ENCODE results near the gene TMEM132E.

The TMEM132E gene

DNA sequence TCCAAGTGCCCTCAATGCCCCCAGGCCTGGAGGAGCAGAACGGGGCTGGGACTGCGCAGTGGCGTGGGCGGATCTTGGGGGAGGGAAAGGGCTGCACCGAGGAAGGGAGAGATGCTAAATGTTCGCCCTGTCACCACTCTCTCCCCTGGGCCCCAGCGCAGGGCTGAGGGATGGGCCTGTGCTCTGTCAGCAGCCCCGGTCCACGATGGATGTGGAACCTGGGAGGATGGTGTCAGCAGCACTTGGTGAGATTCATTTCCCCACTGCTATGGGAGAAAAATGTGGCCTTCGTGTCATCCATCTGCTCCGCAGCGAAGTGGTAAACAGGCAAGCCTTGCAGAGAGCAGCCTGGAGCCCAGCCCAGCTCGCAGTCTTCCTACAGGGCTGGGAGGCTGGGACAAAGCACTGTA lies 72.0 kb downstream of the TMEM132E start:
- ChIA-PET CTCF (no interaction called here), POLR2A (no interaction called here)
- no peaks in the 10 kb centered on the region for H3K36me3 ChIP-seq (ENCODE audit: control insufficient read depth in 2 of 2, insufficient read depth in 1 of 2, low read length in 2 of 2)
- H3K9me3 ChIP-seq (ENCODE audit: control insufficient read depth, insufficient read depth, low read depth, low read length) = no peaks in the 10 kb centered on the region
- H3K27ac ChIP-seq (ENCODE audit: extremely low read depth, low read depth, low read length) = no peak overlapping the region
- H3K4me1 ChIP-seq (ENCODE audit: control insufficient read depth, insufficient read depth, low read length) = 0 out of 2 replicates have a peak, but pooled peaks cover 4% of the 10 kb centered on the region
- no peak overlapping the region for H3K4me3 ChIP-seq (ENCODE audit: low read depth, low read length)
- TF ChIP-seq, protein P1, sequence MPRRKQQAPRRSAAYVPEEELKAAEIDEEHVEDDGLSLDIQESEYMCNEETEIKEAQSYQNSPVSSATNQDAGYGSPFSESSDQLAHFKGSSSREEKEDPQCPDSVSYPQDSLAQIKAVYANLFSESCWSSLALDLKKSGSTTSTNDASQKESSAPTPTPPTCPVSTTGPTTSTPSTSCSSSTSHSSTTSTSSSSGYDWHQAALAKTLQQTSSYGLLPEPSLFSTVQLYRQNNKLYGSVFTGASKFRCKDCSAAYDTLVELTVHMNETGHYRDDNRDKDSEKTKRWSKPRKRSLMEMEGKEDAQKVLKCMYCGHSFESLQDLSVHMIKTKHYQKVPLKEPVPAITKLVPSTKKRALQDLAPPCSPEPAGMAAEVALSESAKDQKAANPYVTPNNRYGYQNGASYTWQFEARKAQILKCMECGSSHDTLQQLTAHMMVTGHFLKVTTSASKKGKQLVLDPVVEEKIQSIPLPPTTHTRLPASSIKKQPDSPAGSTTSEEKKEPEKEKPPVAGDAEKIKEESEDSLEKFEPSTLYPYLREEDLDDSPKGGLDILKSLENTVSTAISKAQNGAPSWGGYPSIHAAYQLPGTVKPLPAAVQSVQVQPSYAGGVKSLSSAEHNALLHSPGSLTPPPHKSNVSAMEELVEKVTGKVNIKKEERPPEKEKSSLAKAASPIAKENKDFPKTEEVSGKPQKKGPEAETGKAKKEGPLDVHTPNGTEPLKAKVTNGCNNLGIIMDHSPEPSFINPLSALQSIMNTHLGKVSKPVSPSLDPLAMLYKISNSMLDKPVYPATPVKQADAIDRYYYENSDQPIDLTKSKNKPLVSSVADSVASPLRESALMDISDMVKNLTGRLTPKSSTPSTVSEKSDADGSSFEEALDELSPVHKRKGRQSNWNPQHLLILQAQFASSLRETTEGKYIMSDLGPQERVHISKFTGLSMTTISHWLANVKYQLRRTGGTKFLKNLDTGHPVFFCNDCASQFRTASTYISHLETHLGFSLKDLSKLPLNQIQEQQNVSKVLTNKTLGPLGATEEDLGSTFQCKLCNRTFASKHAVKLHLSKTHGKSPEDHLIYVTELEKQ (tag by site-specific recombination; IDR thresholded peaks at IDR 0.05; ENCODE audit: borderline replicate concordance) = no peak
- no peak for TF ChIP-seq ZNF132 (tag by site-specific recombination; IDR thresholded peaks at IDR 0.05; ENCODE audit: borderline replicate concordance)
- TF ChIP-seq ZNF354C (tag by site-specific recombination; IDR thresholded peaks at IDR 0.05; ENCODE audit: borderline replicate concordance, low read depth) = no peak
- TF ChIP-seq, protein P2, sequence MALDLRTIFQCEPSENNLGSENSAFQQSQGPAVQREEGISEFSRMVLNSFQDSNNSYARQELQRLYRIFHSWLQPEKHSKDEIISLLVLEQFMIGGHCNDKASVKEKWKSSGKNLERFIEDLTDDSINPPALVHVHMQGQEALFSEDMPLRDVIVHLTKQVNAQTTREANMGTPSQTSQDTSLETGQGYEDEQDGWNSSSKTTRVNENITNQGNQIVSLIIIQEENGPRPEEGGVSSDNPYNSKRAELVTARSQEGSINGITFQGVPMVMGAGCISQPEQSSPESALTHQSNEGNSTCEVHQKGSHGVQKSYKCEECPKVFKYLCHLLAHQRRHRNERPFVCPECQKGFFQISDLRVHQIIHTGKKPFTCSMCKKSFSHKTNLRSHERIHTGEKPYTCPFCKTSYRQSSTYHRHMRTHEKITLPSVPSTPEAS (tag by site-specific recombination; IDR thresholded peaks at IDR 0.05) = no peak

DNA sequence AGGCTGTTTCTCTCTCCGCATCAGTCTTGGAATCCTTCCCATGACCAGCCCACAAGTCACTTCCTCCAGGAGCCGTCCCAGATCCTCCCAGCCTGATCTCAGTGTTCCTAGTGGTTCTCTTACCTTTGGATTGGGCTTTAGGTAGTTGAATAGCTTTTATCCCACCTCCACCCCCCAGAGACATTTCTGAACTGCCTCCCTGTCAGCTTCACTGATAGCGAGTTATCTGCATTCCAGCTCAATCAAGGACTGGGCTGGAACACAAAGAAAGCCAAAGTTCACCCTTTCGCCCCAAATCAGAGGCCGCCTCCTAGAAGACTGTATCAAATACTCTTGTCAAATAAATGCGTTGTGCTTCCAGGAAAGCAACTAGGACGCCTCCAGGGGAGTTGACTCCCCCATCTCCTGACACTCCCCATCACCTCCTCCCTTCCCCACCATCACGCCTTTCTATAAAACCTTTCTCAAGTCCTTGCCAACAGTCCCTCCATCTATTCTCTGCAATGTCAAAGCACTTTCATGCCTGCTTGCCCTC lies 72.7 kb downstream of the TMEM132E start:
- ChIA-PET CTCF (no interaction called here), POLR2A (no interaction called here)
- no peaks in the 10 kb centered on the region for H3K36me3 ChIP-seq (ENCODE audit: control insufficient read depth in 2 of 2, insufficient read depth in 1 of 2, low read length in 2 of 2)
- 0 out of 2 replicates have a peak, but pooled peaks cover 3% of the 10 kb centered on the region for H3K4me1 ChIP-seq (ENCODE audit: control insufficient read depth, insufficient read depth, low read length)
- no peaks in the 10 kb centered on the region for H3K9me3 ChIP-seq (ENCODE audit: control insufficient read depth, insufficient read depth, low read depth, low read length)
- no peak overlapping the region for H3K4me3 ChIP-seq (ENCODE audit: low read depth, low read length)
- TF ChIP-seq, protein P3, sequence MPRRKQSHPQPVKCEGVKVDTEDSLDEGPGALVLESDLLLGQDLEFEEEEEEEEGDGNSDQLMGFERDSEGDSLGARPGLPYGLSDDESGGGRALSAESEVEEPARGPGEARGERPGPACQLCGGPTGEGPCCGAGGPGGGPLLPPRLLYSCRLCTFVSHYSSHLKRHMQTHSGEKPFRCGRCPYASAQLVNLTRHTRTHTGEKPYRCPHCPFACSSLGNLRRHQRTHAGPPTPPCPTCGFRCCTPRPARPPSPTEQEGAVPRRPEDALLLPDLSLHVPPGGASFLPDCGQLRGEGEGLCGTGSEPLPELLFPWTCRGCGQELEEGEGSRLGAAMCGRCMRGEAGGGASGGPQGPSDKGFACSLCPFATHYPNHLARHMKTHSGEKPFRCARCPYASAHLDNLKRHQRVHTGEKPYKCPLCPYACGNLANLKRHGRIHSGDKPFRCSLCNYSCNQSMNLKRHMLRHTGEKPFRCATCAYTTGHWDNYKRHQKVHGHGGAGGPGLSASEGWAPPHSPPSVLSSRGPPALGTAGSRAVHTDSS (tag by site-specific recombination; IDR thresholded peaks at IDR 0.05) = no peak
- TF ChIP-seq ZNF223 (tag by site-specific recombination; IDR thresholded peaks at IDR 0.05) (no peak), ZNF510 (tag by site-specific recombination; IDR thresholded peaks at IDR 0.05; ENCODE audit: insufficient replicate concordance) (no peak), ZEB2 (tag by site-specific recombination; IDR thresholded peaks at IDR 0.05) (no peak), ZNF610 (tag by site-specific recombination; IDR thresholded peaks at IDR 0.05; ENCODE audit: borderline replicate concordance) (no peak), ZNF2 (tag by site-specific recombination; IDR thresholded peaks at IDR 0.05) (no peak), ZNF785 (tag by site-specific recombination; IDR thresholded peaks at IDR 0.05) (no peak), MYNN (tag by site-specific recombination; IDR thresholded peaks at IDR 0.05; ENCODE audit: borderline replicate concordance) (no peak), ZNF121 (tag by site-specific recombination; IDR thresholded peaks at IDR 0.05) (no peak), ZNF473 (tag by site-specific recombination; IDR thresholded peaks at IDR 0.05) (no peak), ZFP3 (tag by site-specific recombination; IDR thresholded peaks at IDR 0.05; ENCODE audit: low read depth) (no peak), KLF1 (tag by site-specific recombination; IDR thresholded peaks at IDR 0.05) (no peak), ZNF169 (tag by site-specific recombination; IDR thresholded peaks at IDR 0.05) (no peak), ZIC2 (tag by site-specific recombination; IDR thresholded peaks at IDR 0.05) (no peak)
- TF ChIP-seq, protein P2 (tag by site-specific recombination; IDR thresholded peaks at IDR 0.05) = no peak
- TF ChIP-seq, protein P4, sequence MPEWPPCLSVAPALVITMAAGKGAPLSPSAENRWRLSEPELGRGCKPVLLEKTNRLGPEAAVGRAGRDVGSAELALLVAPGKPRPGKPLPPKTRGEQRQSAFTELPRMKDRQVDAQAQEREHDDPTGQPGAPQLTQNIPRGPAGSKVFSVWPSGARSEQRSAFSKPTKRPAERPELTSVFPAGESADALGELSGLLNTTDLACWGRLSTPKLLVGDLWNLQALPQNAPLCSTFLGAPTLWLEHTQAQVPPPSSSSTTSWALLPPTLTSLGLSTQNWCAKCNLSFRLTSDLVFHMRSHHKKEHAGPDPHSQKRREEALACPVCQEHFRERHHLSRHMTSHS (tag by site-specific recombination; IDR thresholded peaks at IDR 0.05) = no peak
- TF ChIP-seq, protein P5, sequence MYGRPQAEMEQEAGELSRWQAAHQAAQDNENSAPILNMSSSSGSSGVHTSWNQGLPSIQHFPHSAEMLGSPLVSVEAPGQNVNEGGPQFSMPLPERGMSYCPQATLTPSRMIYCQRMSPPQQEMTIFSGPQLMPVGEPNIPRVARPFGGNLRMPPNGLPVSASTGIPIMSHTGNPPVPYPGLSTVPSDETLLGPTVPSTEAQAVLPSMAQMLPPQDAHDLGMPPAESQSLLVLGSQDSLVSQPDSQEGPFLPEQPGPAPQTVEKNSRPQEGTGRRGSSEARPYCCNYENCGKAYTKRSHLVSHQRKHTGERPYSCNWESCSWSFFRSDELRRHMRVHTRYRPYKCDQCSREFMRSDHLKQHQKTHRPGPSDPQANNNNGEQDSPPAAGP (tag by site-specific recombination; IDR thresholded peaks at IDR 0.05) = no peak
- TF ChIP-seq, protein P6, sequence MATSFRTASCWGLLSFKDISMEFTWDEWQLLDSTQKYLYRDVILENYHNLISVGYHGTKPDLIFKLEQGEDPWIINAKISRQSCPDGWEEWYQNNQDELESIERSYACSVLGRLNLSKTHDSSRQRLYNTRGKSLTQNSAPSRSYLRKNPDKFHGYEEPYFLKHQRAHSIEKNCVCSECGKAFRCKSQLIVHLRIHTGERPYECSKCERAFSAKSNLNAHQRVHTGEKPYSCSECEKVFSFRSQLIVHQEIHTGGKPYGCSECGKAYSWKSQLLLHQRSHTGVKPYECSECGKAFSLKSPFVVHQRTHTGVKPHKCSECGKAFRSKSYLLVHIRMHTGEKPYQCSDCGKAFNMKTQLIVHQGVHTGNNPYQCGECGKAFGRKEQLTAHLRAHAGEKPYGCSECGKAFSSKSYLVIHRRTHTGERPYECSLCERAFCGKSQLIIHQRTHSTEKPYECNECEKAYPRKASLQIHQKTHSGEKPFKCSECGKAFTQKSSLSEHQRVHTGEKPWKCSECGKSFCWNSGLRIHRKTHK (tag by site-specific recombination; IDR thresholded peaks at IDR 0.05) = no peak
- TF ChIP-seq, protein P7, sequence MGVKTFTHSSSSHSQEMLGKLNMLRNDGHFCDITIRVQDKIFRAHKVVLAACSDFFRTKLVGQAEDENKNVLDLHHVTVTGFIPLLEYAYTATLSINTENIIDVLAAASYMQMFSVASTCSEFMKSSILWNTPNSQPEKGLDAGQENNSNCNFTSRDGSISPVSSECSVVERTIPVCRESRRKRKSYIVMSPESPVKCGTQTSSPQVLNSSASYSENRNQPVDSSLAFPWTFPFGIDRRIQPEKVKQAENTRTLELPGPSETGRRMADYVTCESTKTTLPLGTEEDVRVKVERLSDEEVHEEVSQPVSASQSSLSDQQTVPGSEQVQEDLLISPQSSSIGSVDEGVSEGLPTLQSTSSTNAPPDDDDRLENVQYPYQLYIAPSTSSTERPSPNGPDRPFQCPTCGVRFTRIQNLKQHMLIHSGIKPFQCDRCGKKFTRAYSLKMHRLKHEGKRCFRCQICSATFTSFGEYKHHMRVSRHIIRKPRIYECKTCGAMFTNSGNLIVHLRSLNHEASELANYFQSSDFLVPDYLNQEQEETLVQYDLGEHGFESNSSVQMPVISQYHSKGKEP (tag by site-specific recombination; IDR thresholded peaks at IDR 0.05) = no peak
- H3K27ac ChIP-seq (ENCODE audit: extremely low read depth, low read depth, low read length) = no peak overlapping the region

Data from HEK293 (cell line).